Left forelimb (tissue), 1 donor: ENCODE results near the gene HOXB7.

Experiments used
- DNase-seq: peaks from one replicate; pipeline ENCODE4 v3.0.0-alpha.2; 2018; ENCODE audit warnings: low spot score

HOXB7 gene

GRCh38 chr17:48636177-48637018 lies 25.6 kb upstream of the HOXB7 start:
- no peak for DNase-seq

- DNase-seq, result no peak
These were observed 23.8 kb upstream of the HOXB7 start for GRCh38 chr17:48634493-48635208.

GRCh38 chr17:48633266-48633677 lies 22.5 kb upstream of the HOXB7 start:
- DNase-seq, result no peak

GRCh38 chr17:48632579-48633265 lies 21.9 kb upstream of the HOXB7 start:
- DNase-seq, result no peak

GRCh38 chr17:48631693-48632578 lies 21.1 kb upstream of the HOXB7 start:
- no peak for DNase-seq

GRCh38 chr17:48630925-48631692 lies 20.3 kb upstream of the HOXB7 start:
- no peak for DNase-seq

- no peak for DNase-seq
These were observed 19.4 kb upstream of the HOXB7 start for GRCh38 chr17:48630009-48630924.

- DNase-seq, result no peak
These were observed 18.6 kb upstream of the HOXB7 start for GRCh38 chr17:48629411-48629759.

- DNase-seq, result no peak
These were observed 18.0 kb upstream of the HOXB7 start for GRCh38 chr17:48628649-48629410.

GRCh38 chr17:48627623-48628521 lies 17.1 kb upstream of the HOXB7 start:
- no peak for DNase-seq

GRCh38 chr17:48627118-48627597 lies 16.3 kb upstream of the HOXB7 start:
- no peak for DNase-seq

GRCh38 chr17:48626245-48627117 lies 15.7 kb upstream of the HOXB7 start, which contains the start of gene HOXB9:
Gene HOXB9 (minus strand): TSS chr17:48626358. CDS start chr17:48626269, 89 bp downstream.
- no peak for DNase-seq

- no peak for DNase-seq
These were observed 14.9 kb upstream of the HOXB7 start for GRCh38 chr17:48625495-48626244.

- DNase-seq, result no peak
These were observed 14.0 kb upstream of the HOXB7 start for GRCh38 chr17:48624544-48625494.

GRCh38 chr17:48624118-48624517 lies 13.3 kb upstream of the HOXB7 start:
- DNase-seq, result no peak
